Astrocyte (in vitro differentiated cells and primary cell): Measurements from ENCODE around the gene XIRP1. TPM values are rescaled to one million over a fixed set of nuclear protein-coding genes. Genes with fewer than 3 reads are reported as not detected.

ENCODE experiments used
- microRNA-seq: library from miRNA; unstranded; fragments of <30 nt; microRNA quantifications from one replicate; pipeline ENCODE4 v1.2.0, GENCODE V29; 2020
- total RNA-seq: library from RNA; stranded (reverse); gene quantifications from 2 replicates; pipeline ENCODE4 v1.2.1, GENCODE V29; 2021

Gene XIRP1
- total RNA-seq, 1 donor from 2014 or later: 1.1 TPM

Small RNA genes within 50 kb of the gene (microRNA-seq; reads per million reads assigned to microRNA genes)
- 1.6 reads per million for gene MIR6822

Other genes starting within 250 kb of the XIRP1 start
- 0.07 and 0.20 TPM in 2 replicates for gene SCN11A, start 140.7 kb downstream of the XIRP1 start, total RNA-seq
- 38.5 and 40.8 TPM in 2 replicates for gene WDR48, start 140.6 kb downstream of the XIRP1 start, total RNA-seq
- gene GORASP1, start 85.0 kb downstream of the XIRP1 start, total RNA-seq: 39.5 and 45.6 TPM in 2 replicates
- gene TTC21A, start 84.9 kb downstream of the XIRP1 start, total RNA-seq: 3.9 and 4.1 TPM in 2 replicates
- 42.3 and 47.0 TPM in 2 replicates for gene CSRNP1, start 39.0 kb downstream of the XIRP1 start, total RNA-seq
- 0.17 and 0.32 TPM in 2 replicates for gene CX3CR1, start 87.4 kb upstream of the XIRP1 start, total RNA-seq
- gene CCR8, start 137.1 kb upstream of the XIRP1 start, total RNA-seq: not detected in 2 replicates
- gene SLC25A38, start 190.8 kb upstream of the XIRP1 start, total RNA-seq: 33.0 and 34.4 TPM in 2 replicates
- gene RPSA, start 214.1 kb upstream of the XIRP1 start, total RNA-seq: 881 and 1,004 TPM in 2 replicates